GM21576 (cell line): Measurements from ENCODE around the gene CFAP92.

Source experiments
- ATAC-seq: cut with Tn5 transposase; IDR thresholded peaks from one replicate; pipeline ENCODE4 v1.9.1; 2021; ENCODE audit warnings: mild to moderate bottlenecking, moderate library complexity; ENCODE audit not compliant: unreplicated experiment

The CFAP92 gene

GRCh38 chr3:129009266-129009665 is 15.4 kb upstream of the CFAP92 start:
- ATAC-seq = no peak

GRCh38 chr3:129007792-129008191 is 13.9 kb upstream of the CFAP92 start:
- no peak for ATAC-seq

GRCh38 chr3:129006864-129007263 is 13.0 kb upstream of the CFAP92 start:
- ATAC-seq = no peak

- ATAC-seq = no peak
These were observed 11.8 kb upstream of the CFAP92 start for GRCh38 chr3:129005526-129006303.

- ATAC-seq = no peak
These were observed 10.9 kb upstream of the CFAP92 start for GRCh38 chr3:129004639-129005295.

GRCh38 chr3:129003578-129004112 is 9.8 kb upstream of the CFAP92 start:
- ATAC-seq = no peak

GRCh38 chr3:129002573-129003569 is 9.0 kb upstream of the CFAP92 start:
- ATAC-seq = no peak

GRCh38 chr3:129001806-129002572 is 8.1 kb upstream of the CFAP92 start:
- no peak for ATAC-seq

GRCh38 chr3:129001101-129001805 is 7.4 kb upstream of the CFAP92 start, which contains the start of gene EFCC1:
Gene EFCC1, plus strand, starts transcription at chr3:129001304. Its CDS starts 325 bp downstream, at chr3:129001629.
- no peak for ATAC-seq

GRCh38 chr3:129000742-129001100 is 6.8 kb upstream of the CFAP92 start:
- ATAC-seq = no peak

- no peak for ATAC-seq
These were observed 5.2 kb upstream of the CFAP92 start for GRCh38 chr3:128999102-128999501.

- ATAC-seq = no peak
These were observed 4.7 kb upstream of the CFAP92 start for GRCh38 chr3:128998561-128998960.

GRCh38 chr3:128997486-128998133 is 3.7 kb upstream of the CFAP92 start:
- no peak for ATAC-seq

- no peak for ATAC-seq
These were observed 2.9 kb upstream of the CFAP92 start for GRCh38 chr3:128996726-128997125.

GRCh38 chr3:128996200-128996599 is 2.3 kb upstream of the CFAP92 start:
- no peak for ATAC-seq

- no peak for ATAC-seq
These were observed 1.9 kb upstream of the CFAP92 start for GRCh38 chr3:128995737-128996136.

- ATAC-seq = no peak
These were observed 988 bp upstream of the CFAP92 start for GRCh38 chr3:128994581-128995546.

GRCh38 chr3:128994173-128994512 is 267 bp upstream of the CFAP92 start:
- no peak for ATAC-seq
